Psoas muscle (tissue), 8 donors: Measurements from ENCODE around the gene IL1F10. TPM values are rescaled to one million over a fixed set of nuclear protein-coding genes. Genes with fewer than 3 reads are reported as not detected.
"Not testable (repeated sequence)": the region's sequence is repeated elsewhere in the genome, so short reads cannot be mapped to it uniquely, and the experiment has no call there.

Source experiments
- ATAC-seq, 4 donors: fragments of 200-7000 bp; cut with Tn5 transposase; one replicate each; pipeline ENCODE4 v1.9.1; 2020; ENCODE audit warnings: moderate library complexity in 3 of 4, mild to moderate bottlenecking in 2 of 4
- DNase-seq, 2 donors: peaks; one replicate each; pipeline ENCODE4 v3.0.0-alpha.2; 2020
- H3K27ac ChIP-seq: fragments of 200-600 bp; one replicate; pipeline ENCODE4 v1.8.0; 2022
- H3K27me3 ChIP-seq, 3 donors: fragments of 200-600 bp in 1 of 3; one replicate each; pipeline versions ENCODE4 v1.6.1 to v1.8.0; 2013 to 2022; ENCODE audit warnings: low read length in 2 of 3, mild to moderate bottlenecking in 2 of 3, moderate library complexity in 1 of 3; ENCODE audit not compliant: insufficient read depth in 3 of 3
- H3K36me3 ChIP-seq, 2 donors: fragments of 200-600 bp in 1 of 2; one replicate each; pipeline versions ENCODE4 v1.6.1 to v1.8.0; 2013 to 2022; ENCODE audit warnings: low read depth in 1 of 2, mild to moderate bottlenecking in 1 of 2, moderate library complexity in 1 of 2; ENCODE audit not compliant: insufficient read depth in 1 of 2
- H3K4me1 ChIP-seq: fragments of 200-600 bp; one replicate; pipeline ENCODE4 v1.8.0; 2022
- H3K4me3 ChIP-seq: fragments of 200-600 bp; one replicate; pipeline ENCODE4 v1.8.0; 2022; ENCODE audit warnings: mild to moderate bottlenecking
- H3K9me3 ChIP-seq: fragments of 200-600 bp; one replicate; pipeline ENCODE4 v1.8.0; 2022
- WGBS, 3 donors: extraction: QIAGEN DNeasy Blood & Tissue Kit; methylation state at CpG; one replicate each; pipeline versions ENCODE4 v1.1.6 to v1.1.7; 2013; 5-methylcytosine and 5-hydroxymethylcytosine counted together
- intact Hi-C, 2 donors: fragments of 100-400 bp; cut with DNase I; formaldehyde crosslinking; loops; one replicate each; pipeline versions ENCODE4 v1.11.0 to v1.14.2; 2022
- polyA plus RNA-seq, 3 donors: library from polyadenylated mRNA; stranded (reverse); fragments of 200-250 nt; gene quantifications; one replicate each; pipeline ENCODE4 v1.2.3, GENCODE V29; 2013
- total RNA-seq, 4 donors: library from RNA; stranded (reverse); fragmentation: NEBNext Ultra II Directional in 2 of 4; extraction: Animal tissue kit (Norgen Biotek cat#: 25700) in 2 of 4; gene quantifications; one replicate each; pipeline versions ENCODE4 v1.2.1 to v1.2.4, GENCODE V29; 2021 to 2023
- TF ChIP-seq, protein P1 (sequence below): fragments of 200-600 bp; IDR thresholded peaks from one replicate; pipeline ENCODE4 v1.8.0; 2022; ENCODE audit warnings: antibody characterized with exemption
- donor health status: healthy with polysubstance abuse.
- donor health status: DM: no; HTN: no; CAD: no; lungs with moderate emphysema.
- donor health status: Bipolar disorder and iron deficiency.
- donor health status: healthy.
- donor health status: DM: yes; HTN: yes; CAD: no.
- donor health status: DM: no; HTN: no; CAD: no.
- donor health status: DM: no; HTN: no; CAD: no.
- donor health status: DM: yes; HTN: yes; CAD: no.

IL1F10 gene
- total and polyA plus RNA-seq, 7 donors, result not detected

DNA sequence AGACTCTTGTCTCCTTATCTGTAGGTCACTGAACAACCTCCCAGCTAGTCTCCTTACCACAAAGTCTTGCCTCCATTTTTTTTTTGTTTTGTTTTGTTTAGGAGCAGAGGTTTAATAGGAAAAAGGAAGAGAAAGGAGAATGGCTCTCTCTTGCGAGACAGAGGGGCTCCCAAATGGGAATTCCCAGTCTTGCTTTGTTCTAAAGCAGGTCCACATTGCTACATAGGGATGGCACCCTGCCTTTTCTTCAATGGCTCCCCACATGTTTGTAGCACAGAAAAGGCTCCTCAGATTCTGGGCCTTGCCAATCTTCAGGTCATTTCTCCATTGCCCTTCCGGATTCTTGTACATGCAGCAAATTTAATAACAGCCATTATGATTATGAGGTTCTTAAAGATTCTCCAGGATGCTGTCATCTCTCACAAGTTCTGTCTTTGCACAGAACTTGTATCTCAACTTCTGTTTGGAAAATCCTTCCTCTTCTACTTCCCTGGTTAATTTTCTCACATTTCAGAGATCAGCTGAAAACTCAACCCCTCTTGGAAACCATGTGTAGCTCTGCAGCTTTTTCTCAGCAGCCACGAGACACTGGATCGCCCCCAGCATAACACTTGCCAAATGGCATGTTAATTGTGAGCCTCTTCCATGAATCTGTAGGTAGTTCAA lies 23.6 kb downstream of the IL1F10 start:
- intact Hi-C loops, result no loop called here
- H3K4me3 ChIP-seq, result no peak overlapping the region
- no peaks in the 10 kb centered on the region for H3K4me1 ChIP-seq
- peaks cover 0 to 4% (median 4%) of the 10 kb centered on the region in 3 donors for H3K27me3 ChIP-seq
- 42 to 59% (median 54%) methylated on average over 4 of the region's 4 CpGs for WGBS, 3 donors
- H3K9me3 ChIP-seq, result no peaks in the 10 kb centered on the region
- no peaks in the 10 kb centered on the region for H3K36me3 ChIP-seq
- TF ChIP-seq, protein P1, sequence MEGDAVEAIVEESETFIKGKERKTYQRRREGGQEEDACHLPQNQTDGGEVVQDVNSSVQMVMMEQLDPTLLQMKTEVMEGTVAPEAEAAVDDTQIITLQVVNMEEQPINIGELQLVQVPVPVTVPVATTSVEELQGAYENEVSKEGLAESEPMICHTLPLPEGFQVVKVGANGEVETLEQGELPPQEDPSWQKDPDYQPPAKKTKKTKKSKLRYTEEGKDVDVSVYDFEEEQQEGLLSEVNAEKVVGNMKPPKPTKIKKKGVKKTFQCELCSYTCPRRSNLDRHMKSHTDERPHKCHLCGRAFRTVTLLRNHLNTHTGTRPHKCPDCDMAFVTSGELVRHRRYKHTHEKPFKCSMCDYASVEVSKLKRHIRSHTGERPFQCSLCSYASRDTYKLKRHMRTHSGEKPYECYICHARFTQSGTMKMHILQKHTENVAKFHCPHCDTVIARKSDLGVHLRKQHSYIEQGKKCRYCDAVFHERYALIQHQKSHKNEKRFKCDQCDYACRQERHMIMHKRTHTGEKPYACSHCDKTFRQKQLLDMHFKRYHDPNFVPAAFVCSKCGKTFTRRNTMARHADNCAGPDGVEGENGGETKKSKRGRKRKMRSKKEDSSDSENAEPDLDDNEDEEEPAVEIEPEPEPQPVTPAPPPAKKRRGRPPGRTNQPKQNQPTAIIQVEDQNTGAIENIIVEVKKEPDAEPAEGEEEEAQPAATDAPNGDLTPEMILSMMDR, result no peak
- ATAC-seq, result no peak
- H3K27ac ChIP-seq, result no peak overlapping the region
- no peak for DNase-seq

DNA sequence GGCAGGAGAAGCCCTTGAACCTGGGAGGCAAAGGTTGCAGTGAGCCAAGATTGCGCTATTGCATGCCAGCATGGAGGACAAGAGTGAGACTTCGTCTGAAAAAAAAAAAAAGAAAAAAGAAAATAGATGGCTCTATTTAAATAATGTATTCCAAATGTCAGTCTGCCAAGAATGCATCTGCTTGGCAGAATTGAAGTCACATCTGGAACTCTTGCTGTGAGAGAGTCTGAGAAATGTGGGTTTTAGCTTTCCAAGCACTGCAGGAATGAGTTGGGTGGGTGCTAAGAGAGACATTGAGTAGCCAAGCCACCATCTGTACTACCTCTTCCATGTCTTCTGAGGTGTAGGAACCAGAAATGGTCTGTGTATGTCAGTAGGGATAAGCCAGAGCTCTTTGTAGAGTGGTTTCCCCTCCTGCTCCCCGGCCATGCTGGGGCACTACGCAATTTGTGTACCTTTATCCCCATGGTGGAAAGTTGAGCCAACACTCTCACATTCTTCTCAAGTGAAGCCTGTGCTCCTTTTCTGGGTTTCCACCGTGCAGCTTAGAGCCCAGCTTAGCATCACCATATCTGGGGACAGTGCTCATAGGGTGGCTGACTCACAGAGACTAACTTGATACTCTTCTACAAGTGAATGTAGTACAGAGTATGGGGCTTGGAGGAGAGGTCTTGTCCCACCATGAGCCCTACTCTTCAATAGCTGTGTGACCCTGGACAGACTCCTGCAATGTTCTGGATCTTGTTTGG lies 25.3 kb downstream of the IL1F10 start:
- DNase-seq, result no peak
- WGBS, 3 donors, result 43 to 50% (median 47%) methylated on average over 5 of the region's 5 CpGs
- no peak overlapping the region for H3K4me3 ChIP-seq
- intact Hi-C loops, result no loop called here
- H3K27me3 ChIP-seq, result peaks cover 0 to 4% (median 4%) of the 10 kb centered on the region in 3 donors
- H3K36me3 ChIP-seq, result no peaks in the 10 kb centered on the region
- TF ChIP-seq, protein P1, result no peak
- no peaks in the 10 kb centered on the region for H3K4me1 ChIP-seq
- no peaks in the 10 kb centered on the region for H3K9me3 ChIP-seq
- no peak overlapping the region for H3K27ac ChIP-seq
- no peak for ATAC-seq

DNA sequence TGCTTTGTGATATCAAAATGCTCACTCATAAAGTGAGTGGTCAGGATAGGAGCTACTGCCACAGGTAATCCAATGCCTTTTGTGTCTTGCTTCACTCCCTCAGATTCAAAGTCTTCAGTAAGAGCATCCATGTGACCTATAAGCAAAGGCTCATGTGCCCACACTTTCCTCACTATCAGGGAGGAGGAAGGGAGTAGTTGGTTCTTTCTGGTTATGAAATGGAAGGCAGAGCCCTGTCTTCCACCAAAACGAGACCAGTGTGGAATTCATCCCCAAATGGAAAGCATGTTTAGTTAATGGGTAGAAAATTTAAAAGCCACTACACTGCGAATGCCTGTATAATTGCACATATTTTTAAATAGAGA lies 25.8 kb downstream of the IL1F10 start:
- H3K4me1 ChIP-seq, result no peaks in the 10 kb centered on the region
- H3K36me3 ChIP-seq, result no peaks in the 10 kb centered on the region
- no peak for DNase-seq
- peaks cover 0 to 4% (median 4%) of the 10 kb centered on the region in 3 donors for H3K27me3 ChIP-seq
- TF ChIP-seq, protein P1, result no peak
- no peak for ATAC-seq
- H3K27ac ChIP-seq, result no peak overlapping the region
- intact Hi-C loops, result no loop called here
- H3K9me3 ChIP-seq, result no peaks in the 10 kb centered on the region
- H3K4me3 ChIP-seq, result no peak overlapping the region
- WGBS, 3 donors, result 14 to 23% (median 20%) methylated on average over 2 of the region's 2 CpGs

DNA sequence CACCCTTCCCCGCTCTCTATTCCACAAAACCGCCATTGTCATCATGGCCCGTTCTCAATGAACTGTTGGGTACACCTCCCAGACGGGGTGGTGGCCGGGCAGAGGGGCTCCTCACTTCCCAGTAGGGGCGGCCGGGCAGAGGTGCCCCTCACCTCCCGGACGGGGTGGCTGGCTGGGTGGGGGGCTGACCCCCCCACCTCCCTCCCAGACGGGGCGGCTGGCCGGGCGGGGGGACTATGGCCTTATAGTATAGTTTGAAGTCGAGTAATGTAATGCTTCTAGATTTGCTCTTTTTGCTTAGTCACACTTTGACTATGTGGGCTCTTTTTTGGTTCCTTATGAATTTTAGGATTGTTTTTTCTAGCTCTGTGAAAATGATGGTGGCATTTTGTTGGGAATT lies 28.5 kb downstream of the IL1F10 start:
- 89 to 98% (median 93%) methylated on average over 10 to 14 of the region's 14 CpGs for WGBS, 3 donors
- H3K4me3 ChIP-seq, intact Hi-C loops, H3K27ac ChIP-seq, DNase-seq, H3K27me3 ChIP-seq, H3K4me1 ChIP-seq, H3K9me3 ChIP-seq, ATAC-seq, H3K36me3 ChIP-seq: not testable (repeated sequence)

DNA sequence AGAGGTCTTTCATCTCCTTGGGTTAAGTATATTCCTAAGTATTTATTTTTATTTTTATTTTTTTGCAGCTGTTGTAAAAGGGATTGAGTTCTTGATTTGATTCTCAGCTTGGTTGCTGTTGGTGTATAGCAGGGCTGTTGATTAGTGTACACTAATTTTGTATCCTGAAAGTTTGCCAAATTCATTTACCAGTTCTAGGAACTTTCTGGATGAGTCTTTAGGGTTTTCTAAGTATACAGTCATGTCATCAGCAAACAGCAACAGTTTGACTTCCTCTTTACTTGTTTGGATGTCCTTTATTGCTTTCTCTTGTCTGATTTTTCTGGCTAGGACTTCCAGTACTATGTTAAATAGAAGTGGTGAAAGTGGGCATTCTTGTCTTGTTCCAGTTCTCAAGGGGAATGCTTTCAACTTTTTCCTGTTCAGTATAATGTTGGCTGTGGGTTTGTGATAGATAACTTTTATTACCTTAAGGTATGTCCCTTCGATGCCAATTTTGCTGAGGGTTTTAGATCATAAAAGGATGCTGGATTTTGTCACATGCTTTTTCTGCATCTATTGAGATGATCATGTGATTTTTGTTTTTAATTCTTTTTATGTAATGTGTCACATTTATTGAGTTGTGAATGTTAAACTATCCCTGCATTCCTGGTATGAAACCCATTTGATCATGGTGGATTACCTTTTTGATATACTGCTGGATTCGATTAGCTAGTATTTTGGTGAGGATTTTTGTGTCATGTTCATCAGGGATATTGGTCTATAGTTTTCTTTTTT lies 29.3 kb downstream of the IL1F10 start:
- H3K27ac ChIP-seq, H3K27me3 ChIP-seq, DNase-seq, intact Hi-C loops, H3K9me3 ChIP-seq, H3K4me3 ChIP-seq, H3K4me1 ChIP-seq, ATAC-seq, H3K36me3 ChIP-seq: not testable (repeated sequence)
- 43 to 85% (median 78%) methylated on average over 2 of the region's 2 CpGs for WGBS, 3 donors
